Activated CD4-positive, alpha-beta T cell treated with anti-CD3 and anti-CD28 coated beads, Interleukin-2, amount 50 U/mL, for 24 hours (primary cell): ENCODE data around the gene COG7.
"Not testable (repeated sequence)": the region's sequence is repeated elsewhere in the genome, so short reads cannot be mapped to it uniquely, and the experiment has no call there.

Experiments used
- DNase-seq, 2 donors: peaks; one replicate each; pipeline ENCODE4 v3.0.0-alpha.2; 2020; ENCODE audit warnings: low read depth in 1 of 2, low spot score in 1 of 2

The COG7 gene

GRCh38 chr16:23476289-23476688 is 23.3 kb upstream of the COG7 start:
- DNase-seq = no peak

GRCh38 chr16:23469814-23470213 is 16.8 kb upstream of the COG7 start:
- DNase-seq = no peak

- DNase-seq = no peak
Observed at GRCh38 chr16:23466162-23466885, 13.3 kb upstream of the COG7 start.

GRCh38 chr16:23465179-23465578 is 12.2 kb upstream of the COG7 start:
- DNase-seq = no peak

GRCh38 chr16:23464196-23464595 is 11.2 kb upstream of the COG7 start:
- no peak for DNase-seq

GRCh38 chr16:23462994-23463393 is 10.0 kb upstream of the COG7 start:
- not testable (repeated sequence) for DNase-seq

- DNase-seq = no peak
Observed at GRCh38 chr16:23453338-23454052, 506 bp upstream of the COG7 start.

- no peak for DNase-seq
Observed at GRCh38 chr16:23452221-23452571, 793 bp downstream of the COG7 start.

GRCh38 chr16:23448392-23448791 is 4.6 kb downstream of the COG7 start:
- no peak for DNase-seq

- DNase-seq = not testable (repeated sequence)
Observed at GRCh38 chr16:23437542-23437941, 15.4 kb downstream of the COG7 start.

GRCh38 chr16:23436951-23437350 is 16.0 kb downstream of the COG7 start:
- no peak for DNase-seq

GRCh38 chr16:23435500-23435899 is 17.5 kb downstream of the COG7 start:
- peak; percentile 32 to 44 for DNase-seq

GRCh38 chr16:23434380-23434779 is 18.6 kb downstream of the COG7 start:
- DNase-seq = peak in 1 of 2 donors; percentile 22

GRCh38 chr16:23433261-23433920 is 19.6 kb downstream of the COG7 start:
- DNase-seq = no peak

GRCh38 chr16:23432176-23433128 is 20.5 kb downstream of the COG7 start:
- no peak for DNase-seq

GRCh38 chr16:23428351-23428750 is 24.6 kb downstream of the COG7 start:
- DNase-seq = no peak

- DNase-seq = no peak
Observed at GRCh38 chr16:23424292-23424958, 28.6 kb downstream of the COG7 start.

- no peak for DNase-seq
Observed at GRCh38 chr16:23423496-23424049, 29.4 kb downstream of the COG7 start.

- DNase-seq = no peak
Observed at GRCh38 chr16:23420011-23420410, 33.0 kb downstream of the COG7 start.

- no peak for DNase-seq
Observed at GRCh38 chr16:23416816-23417215, 36.2 kb downstream of the COG7 start.
